Stomach smooth muscle (tissue), 2 donors: ENCODE measurements around the gene TGM1.

Source experiments
- H3K27ac ChIP-seq: one replicate; pipeline ENCODE4 v1.7.0; 2013; ENCODE audit warnings: mild to moderate bottlenecking, low read length, inconsistent platforms
- H3K27me3 ChIP-seq, 2 donors: one replicate each; pipeline ENCODE4 v1.7.0; 2013; ENCODE audit warnings: low read length in 2 of 2; ENCODE audit not compliant: insufficient read depth in 2 of 2, control insufficient read depth in 1 of 2
- H3K36me3 ChIP-seq, 2 donors: one replicate each; pipeline ENCODE4 v1.7.0; 2013; ENCODE audit warnings: low read length in 2 of 2; ENCODE audit not compliant: control insufficient read depth in 2 of 2, insufficient read depth in 2 of 2
- H3K4me1 ChIP-seq: one replicate; pipeline ENCODE4 v1.7.0; 2013; ENCODE audit warnings: low read length; ENCODE audit not compliant: control insufficient read depth, insufficient read depth
- H3K4me3 ChIP-seq, 2 donors: one replicate each; pipeline ENCODE4 v1.7.0; 2013; ENCODE audit warnings: low read length in 2 of 2
- H3K9ac ChIP-seq, 2 donors: one replicate each; pipeline ENCODE4 v1.7.0; 2013; ENCODE audit warnings: low read length in 2 of 2, mild to moderate bottlenecking in 1 of 2
- H3K9me3 ChIP-seq, 2 donors: one replicate each; pipeline ENCODE4 v1.7.0; 2013; ENCODE audit warnings: low read length in 2 of 2; ENCODE audit not compliant: control insufficient read depth in 2 of 2
- donor health status: healthy.
- donor health status: Pancreatic carcinoma.

The TGM1 gene

DNA sequence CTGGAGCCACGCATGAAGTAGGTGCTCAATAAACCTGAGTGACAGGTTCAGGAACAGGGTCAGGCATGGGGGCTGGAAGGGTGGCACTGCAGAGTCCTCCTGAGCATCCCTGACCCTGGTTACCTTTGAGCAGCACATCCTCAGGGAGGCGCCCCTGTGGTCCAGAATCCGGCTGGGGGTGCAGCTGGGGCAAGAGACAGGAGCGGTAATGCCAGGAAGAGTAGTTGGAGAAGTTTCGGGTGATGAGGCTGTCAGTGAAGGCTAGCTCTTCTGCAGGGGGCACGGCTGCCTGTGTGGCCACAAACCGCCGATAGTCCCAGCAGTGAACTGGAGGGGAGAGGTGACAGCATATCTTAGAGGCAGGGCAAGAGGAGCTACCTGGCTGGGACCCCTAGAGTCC is 6.4 kb upstream of the TGM1 start:
- no peaks in the 10 kb centered on the region for H3K9me3 ChIP-seq
- H3K36me3 ChIP-seq, result peaks cover 4 to 17% of the 10 kb centered on the region in 2 donors
- no peak overlapping the region for H3K27ac ChIP-seq
- no peak overlapping the region for H3K9ac ChIP-seq
- H3K4me3 ChIP-seq, result no peak overlapping the region
- no peaks in the 10 kb centered on the region for H3K27me3 ChIP-seq
- peaks cover 9% of the 10 kb centered on the region for H3K4me1 ChIP-seq

DNA sequence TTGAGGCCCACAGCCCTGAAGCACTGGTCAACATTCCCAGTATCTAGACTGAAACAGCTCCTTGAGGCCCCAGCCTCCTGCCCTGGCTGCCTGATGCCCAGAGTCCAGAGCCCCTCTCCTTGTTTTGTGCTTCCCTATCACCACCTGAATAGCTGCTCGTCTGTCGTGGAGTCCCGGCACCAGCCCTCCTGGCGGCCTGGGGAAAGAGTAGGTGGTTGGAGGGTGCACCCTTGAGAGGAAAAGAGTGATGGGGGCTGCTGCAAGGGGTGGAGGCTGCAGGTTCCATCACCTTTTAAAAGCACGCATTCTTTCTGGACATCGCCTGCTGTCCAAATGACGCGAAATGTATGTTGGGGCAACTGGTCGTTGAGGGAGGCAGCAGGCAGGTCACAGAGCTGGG is 5.2 kb upstream of the TGM1 start:
- H3K9ac ChIP-seq, result no peak overlapping the region
- H3K9me3 ChIP-seq, result no peaks in the 10 kb centered on the region
- H3K36me3 ChIP-seq, result peaks cover 4 to 17% of the 10 kb centered on the region in 2 donors
- H3K4me1 ChIP-seq, result peaks cover 9% of the 10 kb centered on the region
- H3K27ac ChIP-seq, result no peak overlapping the region
- H3K4me3 ChIP-seq, result no peak overlapping the region
- H3K27me3 ChIP-seq, result no peaks in the 10 kb centered on the region

DNA sequence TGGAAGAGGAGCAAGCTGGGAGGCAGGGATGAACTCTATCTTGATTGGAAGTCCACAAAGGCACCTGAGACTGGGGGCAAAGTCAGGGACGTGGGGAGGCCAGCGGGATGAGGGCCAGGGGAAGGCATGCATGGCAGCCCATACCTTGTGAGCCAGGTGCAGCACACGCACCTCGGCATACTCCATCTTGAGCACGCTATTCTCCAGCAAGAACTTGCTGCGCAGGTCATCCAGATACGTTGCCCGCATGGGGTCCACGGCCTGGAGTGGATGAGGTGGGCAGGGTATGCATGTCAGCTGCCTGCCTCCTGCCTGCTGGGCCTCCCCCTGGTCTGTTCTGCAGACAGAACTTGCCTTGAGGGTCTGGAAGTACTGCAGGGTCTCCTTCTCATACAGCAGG is 4.5 kb upstream of the TGM1 start:
- Histone ChIP-seq H3K4me3 (no peak overlapping the region), H3K27me3 (no peaks in the 10 kb centered on the region), H3K27ac (no peak overlapping the region), H3K9me3 (no peaks in the 10 kb centered on the region), H3K9ac (no peak overlapping the region), H3K4me1 (peaks cover 9% of the 10 kb centered on the region), H3K36me3 (peaks cover 4 to 17% of the 10 kb centered on the region in 2 donors)

DNA sequence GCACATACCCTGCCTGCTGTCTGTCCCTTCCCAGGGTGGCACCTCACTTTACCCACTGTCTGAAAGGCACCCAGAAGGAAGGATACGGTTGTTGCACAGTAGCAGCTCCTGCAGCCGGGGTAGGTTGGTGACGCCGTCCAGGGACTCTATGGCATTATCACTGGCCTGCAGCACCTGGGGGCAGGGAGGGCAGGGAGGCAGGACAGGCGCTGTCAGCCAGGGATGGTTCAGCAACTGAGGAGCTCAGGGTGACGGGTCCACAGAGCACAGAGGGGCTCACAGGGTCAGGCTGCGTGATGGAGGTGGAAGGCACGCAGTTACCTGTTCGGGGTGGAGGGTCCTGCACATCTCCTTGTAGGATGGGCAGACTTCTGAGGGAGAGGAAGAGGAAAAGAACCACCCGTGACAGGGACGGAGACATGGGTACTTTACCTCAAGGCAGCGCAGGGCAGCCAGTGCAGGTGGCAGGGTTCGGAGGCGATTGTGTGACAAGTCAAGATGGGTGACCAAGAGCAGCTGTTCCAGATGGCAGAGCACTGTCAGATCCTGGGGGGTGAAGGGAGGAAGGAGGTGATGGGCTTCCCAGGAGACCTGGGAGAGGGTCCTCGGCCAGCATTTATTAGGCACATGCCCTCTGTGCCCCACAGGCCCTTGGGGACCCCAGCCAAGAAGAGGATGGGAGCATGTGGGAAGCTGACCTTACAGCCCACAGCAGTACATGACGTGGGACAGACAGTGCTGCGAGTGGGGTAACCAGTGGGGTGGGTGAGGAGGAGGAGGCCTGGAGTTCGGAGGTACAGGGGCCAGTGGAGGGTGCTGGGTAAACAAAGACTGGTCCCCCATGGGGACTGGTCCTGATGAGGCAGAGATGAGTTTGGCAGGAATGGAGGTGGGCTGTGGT is 3.6 kb upstream of the TGM1 start:
- H3K36me3 ChIP-seq, result peaks cover 4 to 17% of the 10 kb centered on the region in 2 donors
- H3K9ac ChIP-seq, result no peak overlapping the region
- peaks cover 5% of the 10 kb centered on the region for H3K4me1 ChIP-seq
- no peaks in the 10 kb centered on the region for H3K27me3 ChIP-seq
- no peak overlapping the region for H3K4me3 ChIP-seq
- H3K27ac ChIP-seq, result no peak overlapping the region
- H3K9me3 ChIP-seq, result no peaks in the 10 kb centered on the region

DNA sequence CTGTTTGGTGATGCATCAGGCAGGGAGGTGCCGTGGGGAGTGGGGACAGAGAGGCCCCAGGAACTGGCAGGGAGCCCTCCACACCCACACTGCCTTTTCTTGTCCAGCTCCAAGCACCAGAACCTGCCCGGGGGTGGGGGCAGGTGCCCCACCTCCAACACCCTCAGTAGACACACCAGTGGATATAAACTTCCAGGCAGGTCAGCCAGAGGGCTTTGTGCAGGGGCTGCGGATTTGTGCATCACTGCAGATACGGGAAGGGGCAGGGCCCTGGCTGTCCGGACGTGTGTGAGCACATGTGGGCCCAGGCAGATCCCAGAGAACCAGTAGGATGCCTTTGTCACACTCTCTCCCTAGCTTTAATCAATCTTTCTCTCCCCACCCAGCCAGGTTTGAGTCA is 1.3 kb upstream of the TGM1 start:
- H3K27me3 ChIP-seq, result no peaks in the 10 kb centered on the region
- no peak overlapping the region for H3K27ac ChIP-seq
- H3K36me3 ChIP-seq, result peaks cover 4 to 17% of the 10 kb centered on the region in 2 donors
- no peak overlapping the region for H3K4me3 ChIP-seq
- no peaks in the 10 kb centered on the region for H3K4me1 ChIP-seq
- no peaks in the 10 kb centered on the region for H3K9me3 ChIP-seq
- no peak overlapping the region for H3K9ac ChIP-seq

DNA sequence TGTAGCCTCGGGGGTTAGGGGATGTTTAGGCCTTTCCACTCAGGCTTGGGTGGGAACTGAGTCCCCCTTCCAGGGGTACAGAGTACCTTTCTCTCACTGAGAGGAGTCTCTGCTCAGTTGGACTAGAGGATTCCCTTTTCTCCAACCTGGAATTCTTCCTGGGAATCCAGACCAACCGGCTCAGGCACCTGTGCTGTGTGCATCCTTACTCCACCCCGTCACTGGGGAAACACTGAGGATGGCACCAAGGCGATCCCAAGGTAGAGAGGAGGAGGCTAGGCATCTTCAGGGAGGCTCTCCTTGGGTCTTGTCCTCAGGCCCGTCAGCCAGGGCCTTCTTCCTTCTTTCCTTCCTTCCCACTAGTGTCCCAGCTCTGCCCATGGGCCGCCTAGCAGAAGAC is 871 bp upstream of the TGM1 start:
- Histone ChIP-seq H3K36me3 (peaks cover 4 to 16% of the 10 kb centered on the region in 2 donors), H3K9ac (no peak overlapping the region), H3K4me3 (no peak overlapping the region), H3K9me3 (no peaks in the 10 kb centered on the region), H3K4me1 (no peaks in the 10 kb centered on the region), H3K27me3 (no peaks in the 10 kb centered on the region), H3K27ac (no peak overlapping the region)

DNA sequence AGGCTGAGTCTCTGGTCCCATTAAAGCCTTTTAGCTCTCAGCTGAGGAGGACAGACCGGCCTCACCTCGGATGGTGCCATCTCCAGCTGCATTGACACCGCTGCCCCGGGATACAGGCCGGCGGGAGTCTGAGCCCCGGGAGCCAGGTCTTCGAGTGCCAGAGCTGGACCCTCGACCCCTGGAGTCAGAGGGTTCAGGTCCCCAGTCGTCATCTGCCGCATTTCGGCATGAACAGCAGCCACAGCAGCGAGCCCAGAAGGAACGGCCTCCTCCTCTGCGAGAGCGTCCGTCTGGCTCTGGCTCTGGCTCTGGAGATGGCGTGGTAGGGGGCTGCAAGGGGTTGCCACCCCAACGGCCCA is 1.0 kb downstream of the TGM1 start:
- no peaks in the 10 kb centered on the region for H3K27me3 ChIP-seq
- no peak overlapping the region for H3K4me3 ChIP-seq
- H3K27ac ChIP-seq, result no peak overlapping the region
- H3K9me3 ChIP-seq, result no peaks in the 10 kb centered on the region
- no peak overlapping the region for H3K9ac ChIP-seq
- no peaks in the 10 kb centered on the region for H3K4me1 ChIP-seq
- peaks cover 0 to 11% of the 10 kb centered on the region in 2 donors for H3K36me3 ChIP-seq

DNA sequence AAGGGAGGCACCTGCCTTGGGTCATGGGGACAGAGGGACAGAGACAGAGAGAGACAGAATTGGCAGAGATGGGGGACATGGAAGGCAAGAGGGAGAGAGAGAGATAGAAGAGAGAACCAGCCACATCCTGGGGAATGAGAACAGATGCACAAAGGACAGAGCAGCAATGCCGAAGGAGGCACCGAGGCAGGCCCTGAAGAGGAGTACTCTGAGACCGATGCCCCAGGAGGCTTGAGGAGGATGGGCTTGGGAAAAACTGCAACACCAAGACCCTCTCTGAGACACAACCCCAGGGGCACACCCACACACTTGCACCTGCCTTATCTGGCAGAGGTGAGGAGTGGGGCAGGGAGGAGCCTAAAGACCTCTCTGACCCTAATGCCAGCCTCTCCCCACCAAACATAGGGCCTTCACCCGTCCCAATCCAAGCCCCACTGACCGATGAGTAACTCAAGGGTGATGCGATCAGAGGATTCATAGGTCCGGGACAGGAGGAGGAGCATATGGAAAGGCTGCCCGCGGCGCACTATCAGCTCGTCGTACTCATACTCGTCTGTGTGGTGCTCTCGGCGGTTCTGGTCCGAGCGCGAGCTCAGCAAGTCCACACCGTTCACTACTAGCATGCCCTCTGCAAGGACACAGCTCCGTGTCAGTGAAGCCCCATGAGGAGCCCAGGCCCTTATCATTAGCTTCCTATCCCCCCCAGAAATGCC is 1.6 kb downstream of the TGM1 start:
- Histone ChIP-seq H3K4me3 (no peak overlapping the region), H3K9me3 (no peaks in the 10 kb centered on the region), H3K9ac (no peak overlapping the region), H3K36me3 (peaks cover 0 to 8% of the 10 kb centered on the region in 2 donors), H3K4me1 (no peaks in the 10 kb centered on the region), H3K27me3 (no peaks in the 10 kb centered on the region), H3K27ac (no peak overlapping the region)

DNA sequence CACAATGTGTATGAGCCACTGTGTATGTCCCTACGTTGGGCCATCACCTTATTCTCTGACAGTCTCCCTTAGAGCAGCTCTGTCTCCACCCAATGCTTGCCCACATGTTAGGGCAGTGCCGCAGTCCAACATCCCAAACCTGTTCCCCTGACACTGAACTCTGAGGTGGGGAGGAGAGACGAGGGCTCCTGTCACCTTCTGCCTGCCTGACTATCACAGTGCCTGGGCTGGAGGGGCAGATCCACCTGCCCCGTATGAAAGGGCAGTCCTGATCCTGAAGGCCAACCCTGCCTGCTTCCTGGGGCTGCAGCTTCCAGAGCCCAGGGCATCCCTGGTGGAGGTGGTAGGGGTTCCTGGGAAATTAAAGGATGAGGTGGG is 2.2 kb downstream of the TGM1 start:
- Histone ChIP-seq H3K36me3 (peaks cover 0 to 3% of the 10 kb centered on the region in 2 donors), H3K27me3 (no peaks in the 10 kb centered on the region), H3K4me3 (no peak overlapping the region), H3K27ac (no peak overlapping the region), H3K4me1 (no peaks in the 10 kb centered on the region), H3K9me3 (no peaks in the 10 kb centered on the region), H3K9ac (no peak overlapping the region)

DNA sequence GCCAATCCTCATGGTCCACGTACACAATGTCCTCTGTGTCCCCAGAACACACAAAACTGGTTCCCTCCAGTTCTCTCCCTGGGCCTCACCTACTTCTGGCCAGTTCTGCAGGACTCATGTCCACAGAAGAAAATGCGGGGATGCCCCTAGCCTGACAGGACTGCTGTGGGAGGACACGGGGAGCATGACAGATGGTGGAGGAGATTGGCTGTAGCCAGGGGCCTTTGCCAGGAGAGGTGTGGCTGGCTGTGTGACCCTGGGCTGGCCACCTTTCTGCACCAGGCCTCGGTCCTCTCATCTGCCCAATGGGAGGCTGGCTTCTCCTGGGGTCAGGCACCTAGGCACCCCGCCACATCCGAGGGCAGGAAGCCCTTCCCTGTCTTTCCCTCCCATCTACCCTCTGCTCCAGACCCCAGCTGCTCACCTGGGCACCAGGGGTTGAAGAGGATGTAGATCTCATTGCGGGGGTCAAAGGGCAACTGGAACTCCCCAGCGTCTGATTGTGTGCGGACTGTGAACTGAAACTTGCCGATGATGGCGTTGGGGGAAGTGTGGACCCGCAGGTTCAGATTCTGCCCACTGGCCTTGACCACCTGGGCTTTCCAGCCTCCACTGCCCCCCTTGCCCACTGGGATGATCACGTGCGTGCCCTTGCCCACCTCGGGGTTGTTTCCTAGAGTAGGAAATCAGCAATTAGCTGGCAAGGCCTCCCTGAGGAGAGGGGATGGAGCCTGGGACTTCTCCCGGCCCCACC is 2.8 kb downstream of the TGM1 start:
- no peak overlapping the region for H3K27ac ChIP-seq
- H3K9me3 ChIP-seq, result no peaks in the 10 kb centered on the region
- H3K36me3 ChIP-seq, result peaks cover 0 to 2% of the 10 kb centered on the region in 2 donors
- no peaks in the 10 kb centered on the region for H3K4me1 ChIP-seq
- H3K27me3 ChIP-seq, result no peaks in the 10 kb centered on the region
- no peak overlapping the region for H3K4me3 ChIP-seq
- no peak overlapping the region for H3K9ac ChIP-seq
